Embryonic facial prominence (tissue), 1 donor: ENCODE data around the gene S100A4.

Experiments used
- DNase-seq: peaks from one replicate; pipeline ENCODE4 v3.0.0-alpha.2; 2016; ENCODE audit errors: extremely low spot score

The S100A4 gene

GRCh38 chr1:153547560-153548551 lies 2.2 kb upstream of the S100A4 start:
- DNase-seq, result no peak

GRCh38 chr1:153546796-153547559 lies 1.4 kb upstream of the S100A4 start:
- no peak for DNase-seq

GRCh38 chr1:153546371-153546770 lies 765 bp upstream of the S100A4 start:
- no peak for DNase-seq

GRCh38 chr1:153544453-153545066 lies 1.0 kb downstream of the S100A4 start:
- no peak for DNase-seq

GRCh38 chr1:153543736-153544135 lies 1.9 kb downstream of the S100A4 start:
- no peak for DNase-seq

GRCh38 chr1:153542956-153543711 lies 2.5 kb downstream of the S100A4 start:
- no peak for DNase-seq

GRCh38 chr1:153541641-153542590 lies 3.7 kb downstream of the S100A4 start:
- no peak for DNase-seq

- no peak for DNase-seq
Observed at GRCh38 chr1:153540394-153541361, 4.9 kb downstream of the S100A4 start, which contains the start of gene S100A5. TSS of gene S100A5 (minus strand) at chr1:153540934. CDS start at chr1:153540191, 743 bp downstream.

GRCh38 chr1:153539395-153540093 lies 6.1 kb downstream of the S100A4 start:
- no peak for DNase-seq

GRCh38 chr1:153538315-153538821 lies 7.2 kb downstream of the S100A4 start:
- no peak for DNase-seq

- no peak for DNase-seq
Observed at GRCh38 chr1:153537376-153537730, 8.3 kb downstream of the S100A4 start.

GRCh38 chr1:153536671-153537375 lies 8.8 kb downstream of the S100A4 start:
- no peak for DNase-seq

- DNase-seq, result peak; percentile 55
Observed at GRCh38 chr1:153536012-153536670, 9.5 kb downstream of the S100A4 start.

GRCh38 chr1:153535242-153536011 lies 10.2 kb downstream of the S100A4 start, which contains the start of gene S100A6:
TSS of gene S100A6 (minus strand) at chr1:153535991. CDS start at chr1:153535339, 652 bp downstream.
- DNase-seq, result no peak

GRCh38 chr1:153534925-153535241 lies 10.7 kb downstream of the S100A4 start:
- DNase-seq, result no peak

GRCh38 chr1:153534226-153534924 lies 11.2 kb downstream of the S100A4 start:
- no peak for DNase-seq
